ENCODE results near the gene FSTL4.
A peak's percentile ranks its signal among the peaks of the same experiment; 100 is the strongest.
"Not testable (repeated sequence)": the region's sequence is repeated elsewhere in the genome, so short reads cannot be mapped to it uniquely, and the experiment has no call there.

FSTL4 gene

DNA sequence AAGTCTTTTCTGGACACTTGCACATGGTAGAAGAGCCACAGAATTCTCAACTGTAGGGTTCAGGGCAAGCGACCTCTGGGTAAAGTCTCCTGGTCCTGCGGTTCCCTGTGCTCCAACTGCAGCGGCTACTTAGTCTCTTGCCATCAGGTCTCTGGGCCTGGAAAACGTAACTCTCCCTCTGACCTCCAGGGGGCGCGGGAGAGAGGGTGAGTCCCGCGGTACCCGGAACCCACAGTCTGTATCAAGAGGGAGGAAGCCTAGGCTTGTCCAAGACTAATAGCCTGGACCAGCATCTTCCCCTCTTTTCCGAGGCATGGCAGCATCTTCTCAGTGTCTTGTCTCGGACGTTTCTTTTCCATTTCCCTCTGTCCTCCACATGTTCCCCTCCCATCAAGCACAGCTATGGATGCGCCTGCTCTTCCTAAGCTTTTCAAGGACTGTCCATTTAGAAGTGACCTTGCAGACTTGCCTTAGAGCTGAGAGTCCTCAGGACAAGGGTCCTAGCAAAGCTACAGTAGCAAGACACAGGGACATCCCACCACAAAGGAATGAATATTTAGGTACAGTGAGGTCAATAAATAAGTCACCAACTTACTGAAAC lies 59.3 kb downstream of the FSTL4 start:
- DNase-seq (ENCODE audit: low read depth in 2 of 2), result peak; percentile 19 to 48

- DNase-seq (ENCODE audit: low read depth in 2 of 2), result no peak
These were observed 65.8 kb downstream of the FSTL4 start for GRCh38 chr5:133546500-133546899.

DNA sequence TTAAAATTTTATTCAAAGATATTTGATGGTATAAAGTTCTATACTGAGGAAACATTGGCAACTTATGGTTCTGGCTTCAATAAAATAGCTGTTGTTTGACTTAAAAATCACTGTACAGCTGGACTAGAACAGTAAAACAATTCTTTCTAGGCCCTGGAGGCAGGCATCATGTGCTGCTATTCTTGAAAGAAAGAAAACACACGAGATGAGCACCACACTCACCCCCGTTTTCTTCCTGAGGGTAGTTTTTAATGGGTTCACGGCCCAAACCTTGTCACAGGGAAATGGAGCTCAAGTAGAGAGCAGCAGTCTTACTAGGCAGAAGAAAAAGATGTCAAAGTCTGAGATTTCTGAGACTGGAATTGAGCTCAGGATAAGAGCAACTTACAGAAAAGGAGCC lies 68.0 kb downstream of the FSTL4 start:
- no peak for DNase-seq (ENCODE audit: low read depth in 2 of 2)

- no peak for DNase-seq (ENCODE audit: low read depth in 2 of 2)
These were observed 72.5 kb downstream of the FSTL4 start for GRCh38 chr5:133539818-133540217.

DNA sequence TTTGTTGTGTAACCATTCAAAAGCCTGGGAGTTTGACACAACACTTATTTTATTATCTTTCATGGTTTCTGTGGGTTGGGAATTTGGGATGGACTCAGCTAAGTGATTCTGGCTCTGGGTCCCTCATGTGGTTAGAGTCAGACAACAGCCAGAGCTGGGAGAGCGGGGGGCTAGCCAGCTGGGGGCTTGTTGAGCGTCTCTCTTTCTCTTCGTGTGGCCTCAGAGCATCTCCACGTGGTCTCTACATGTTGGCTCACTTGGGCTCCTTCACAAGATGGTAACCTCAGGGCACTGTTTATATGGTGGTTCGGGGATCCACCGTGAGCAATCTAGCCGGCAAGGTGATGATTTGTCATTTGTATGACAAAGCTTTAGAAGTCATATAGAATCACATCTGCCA lies 73.6 kb downstream of the FSTL4 start:
- DNase-seq (ENCODE audit: low read depth in 2 of 2), result no peak

- not testable (repeated sequence) for DNase-seq (ENCODE audit: low read depth in 2 of 2)
These were observed 77.0 kb downstream of the FSTL4 start for GRCh38 chr5:133535241-133535929.

DNA sequence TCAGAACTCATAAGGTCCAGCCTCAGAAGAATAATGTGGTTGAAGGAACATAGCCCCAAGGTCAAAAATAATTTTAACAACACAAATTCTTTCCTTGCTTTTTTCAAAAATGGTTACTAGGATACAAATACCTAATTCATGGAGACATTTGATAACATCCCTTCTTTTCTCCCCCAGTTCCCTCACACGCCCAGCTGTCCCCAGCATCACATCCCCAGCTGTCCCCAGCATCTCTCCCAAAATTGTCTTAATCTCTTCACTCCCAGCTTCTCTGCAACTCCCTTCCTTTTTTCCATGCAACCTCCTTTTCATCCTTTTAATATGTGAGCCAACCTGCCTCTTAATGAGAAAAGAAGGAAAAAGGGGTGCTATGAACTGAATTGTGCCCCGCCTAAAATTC lies 77.8 kb downstream of the FSTL4 start:
- no peak for DNase-seq (ENCODE audit: low read depth in 2 of 2)

DNA sequence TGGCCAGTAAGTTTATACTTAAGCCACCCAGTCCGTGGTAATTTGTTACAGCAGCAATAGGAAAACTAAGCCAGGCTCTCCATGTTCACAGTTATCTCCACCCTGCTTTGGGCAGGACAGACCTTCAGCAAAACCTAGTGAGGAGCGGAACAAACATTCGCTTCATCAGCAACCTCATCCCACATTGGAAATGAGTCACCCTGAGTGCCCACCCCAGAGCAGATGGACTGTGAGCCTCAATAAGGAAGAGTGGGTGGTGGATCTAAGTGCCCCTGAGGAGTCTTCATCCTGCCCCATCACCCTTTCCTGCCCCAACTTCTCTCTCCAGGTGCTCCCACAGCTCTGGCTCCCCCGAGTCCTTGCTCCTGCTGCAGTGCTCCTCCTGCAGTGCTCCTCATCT lies 78.8 kb downstream of the FSTL4 start:
- no peak for DNase-seq (ENCODE audit: low read depth in 2 of 2)

DNA sequence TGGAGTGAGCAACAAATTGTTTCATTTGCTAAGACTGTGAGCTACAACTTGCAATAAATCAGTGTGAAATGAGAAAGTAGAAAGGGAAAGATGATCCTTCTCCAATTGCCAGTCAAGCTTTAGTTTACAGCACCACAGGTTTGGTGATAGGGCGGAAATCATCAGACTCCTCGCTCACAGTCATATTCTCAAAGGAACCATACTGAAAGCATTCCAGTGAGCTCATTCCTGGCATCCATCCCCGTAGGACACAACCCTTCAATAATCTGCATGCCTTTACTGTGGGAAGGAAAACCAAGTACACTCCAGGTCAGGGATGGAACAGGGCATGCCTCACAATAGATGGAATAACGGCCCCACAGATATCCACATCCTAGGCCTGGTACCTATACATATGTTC lies 80.7 kb downstream of the FSTL4 start:
- DNase-seq (ENCODE audit: low read depth in 2 of 2), result no peak

- no peak for DNase-seq (ENCODE audit: low read depth in 2 of 2)
These were observed 81.2 kb downstream of the FSTL4 start for GRCh38 chr5:133531178-133531577.

DNA sequence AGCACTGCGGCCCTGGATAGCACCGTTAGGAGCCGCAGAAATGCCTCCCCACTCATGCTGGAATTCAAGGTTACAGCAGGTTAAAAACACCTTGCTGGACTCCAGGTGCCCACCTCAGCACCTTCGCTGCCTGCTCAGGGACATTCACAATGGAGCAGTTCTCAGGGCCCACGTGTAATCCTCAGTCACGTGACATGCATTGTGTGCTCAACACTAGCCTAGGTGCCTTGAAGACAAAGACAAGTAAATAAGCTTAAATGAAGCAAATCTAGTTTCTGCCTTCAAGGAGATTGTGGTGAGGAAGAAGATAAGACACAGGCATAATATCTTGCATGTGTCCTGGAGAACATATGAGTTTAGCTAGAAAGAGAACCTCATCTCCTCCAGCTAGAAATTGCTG lies 82.1 kb downstream of the FSTL4 start:
- no peak for DNase-seq (ENCODE audit: low read depth in 2 of 2)

GRCh38 chr5:133528841-133529240 lies 83.5 kb downstream of the FSTL4 start:
- DNase-seq (ENCODE audit: low read depth in 2 of 2), result no peak

DNA sequence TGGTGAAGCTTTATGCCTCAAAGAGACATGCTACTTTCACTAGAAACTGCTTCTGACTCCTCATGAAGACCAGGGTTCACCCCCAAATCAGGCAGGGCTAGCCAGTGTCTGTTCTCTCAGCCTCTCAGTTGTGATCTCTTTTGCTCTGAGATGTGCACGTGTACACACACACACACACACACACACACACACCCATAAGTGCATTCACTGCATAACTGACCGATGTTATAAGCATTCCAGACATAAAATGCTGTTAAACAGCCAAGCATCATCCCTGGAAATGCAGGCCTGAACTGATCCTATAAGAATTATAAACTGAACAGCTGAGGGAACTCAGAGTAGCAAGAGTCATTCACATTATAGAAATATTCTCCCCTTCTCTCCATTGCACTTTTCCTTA lies 85.0 kb downstream of the FSTL4 start:
- no peak for DNase-seq (ENCODE audit: low read depth in 2 of 2)

DNA sequence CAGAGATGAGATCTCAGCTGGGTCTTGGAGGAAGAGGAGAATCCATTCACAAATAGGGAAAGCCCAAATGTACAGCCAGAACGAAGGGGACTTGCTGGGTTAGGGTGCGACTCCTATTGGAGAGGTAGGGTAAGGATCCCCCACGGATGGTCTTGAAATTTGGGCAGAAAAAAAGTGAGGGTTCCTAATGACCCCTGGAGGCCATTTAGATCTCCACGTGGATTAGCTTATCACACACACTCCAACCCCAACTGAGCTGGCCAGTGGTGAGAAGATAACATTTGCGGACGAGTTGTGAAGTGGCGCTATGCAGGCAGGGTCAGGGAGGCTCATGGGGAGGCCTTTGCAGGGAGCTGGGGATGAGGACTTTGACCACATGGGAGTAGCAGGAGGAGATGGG lies 86.0 kb downstream of the FSTL4 start:
- DNase-seq (ENCODE audit: low read depth in 2 of 2), result no peak

- DNase-seq (ENCODE audit: low read depth in 2 of 2), result no peak
These were observed 87.2 kb downstream of the FSTL4 start for GRCh38 chr5:133525126-133525525.

DNA sequence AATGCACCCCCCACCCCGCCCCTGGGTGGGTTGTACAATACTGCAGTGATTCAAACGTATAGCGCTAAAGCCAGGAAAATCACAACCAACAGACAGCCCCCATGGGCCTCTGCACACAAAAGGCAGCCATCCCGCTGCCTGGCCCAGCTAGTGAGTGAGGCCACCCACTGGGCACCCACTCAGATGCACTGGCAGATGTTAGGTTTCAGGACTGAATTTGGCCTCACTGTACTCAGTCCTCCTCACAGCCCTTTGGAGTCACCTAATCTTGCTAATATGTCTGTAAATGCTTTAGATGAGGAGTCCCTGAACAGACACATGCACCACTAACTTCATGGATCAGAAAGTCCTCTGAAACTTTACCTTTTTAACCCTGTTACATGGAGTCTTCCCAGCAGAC lies 87.7 kb downstream of the FSTL4 start:
- DNase-seq (ENCODE audit: low read depth in 2 of 2), result no peak

DNA sequence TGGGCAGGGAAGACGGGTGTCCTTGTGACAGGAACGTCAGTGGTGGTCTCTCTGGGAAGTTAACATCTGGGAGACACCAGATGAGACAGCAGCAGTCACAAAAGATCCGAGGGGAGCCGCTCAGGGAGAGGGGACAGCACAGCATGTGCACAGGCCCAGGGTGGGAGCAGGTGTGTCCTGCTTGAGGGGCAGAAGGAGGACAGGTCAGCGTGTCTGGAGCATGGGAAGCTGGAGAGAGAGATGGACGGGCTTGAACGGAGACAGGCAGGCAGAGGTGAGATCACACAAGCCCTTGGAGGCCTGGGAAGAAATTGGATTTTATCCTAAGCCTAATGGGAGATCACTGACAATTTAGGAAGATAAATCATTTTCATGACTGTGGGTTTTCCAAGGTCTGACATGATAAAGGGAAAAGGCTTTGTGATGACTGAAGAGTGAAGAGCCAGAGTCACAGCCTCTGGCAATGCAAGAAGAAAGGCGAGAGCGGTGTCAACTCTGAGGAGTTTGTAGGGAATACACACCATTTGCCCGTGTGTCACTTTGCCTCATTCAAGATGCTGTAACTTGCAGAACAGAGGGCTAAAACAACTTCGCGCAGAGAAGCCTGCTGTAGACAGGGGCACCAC lies 88.3 kb downstream of the FSTL4 start:
- DNase-seq (ENCODE audit: low read depth in 2 of 2), result no peak

- no peak for DNase-seq (ENCODE audit: low read depth in 2 of 2)
These were observed 89.2 kb downstream of the FSTL4 start for GRCh38 chr5:133523013-133523658.

DNA sequence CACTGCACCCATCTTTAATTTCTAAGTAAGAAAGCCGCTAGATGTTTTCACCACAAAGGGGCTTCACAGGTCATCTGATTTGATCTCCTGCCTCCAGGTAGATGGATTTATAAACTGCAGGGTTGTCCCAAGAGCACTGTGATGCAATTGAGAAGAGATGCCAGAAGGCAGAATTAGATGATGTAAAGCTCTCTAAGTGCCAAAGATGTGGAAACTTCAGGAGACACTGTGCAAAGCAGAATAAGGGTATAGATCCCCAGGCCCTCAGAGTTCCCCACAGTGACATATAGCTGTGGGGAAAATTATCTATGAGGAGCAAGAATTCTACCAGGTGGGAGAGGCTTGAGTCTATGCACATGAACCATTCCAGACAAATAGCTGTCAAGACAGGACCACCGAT lies 90.5 kb downstream of the FSTL4 start:
- DNase-seq (ENCODE audit: low read depth in 2 of 2), result no peak

DNA sequence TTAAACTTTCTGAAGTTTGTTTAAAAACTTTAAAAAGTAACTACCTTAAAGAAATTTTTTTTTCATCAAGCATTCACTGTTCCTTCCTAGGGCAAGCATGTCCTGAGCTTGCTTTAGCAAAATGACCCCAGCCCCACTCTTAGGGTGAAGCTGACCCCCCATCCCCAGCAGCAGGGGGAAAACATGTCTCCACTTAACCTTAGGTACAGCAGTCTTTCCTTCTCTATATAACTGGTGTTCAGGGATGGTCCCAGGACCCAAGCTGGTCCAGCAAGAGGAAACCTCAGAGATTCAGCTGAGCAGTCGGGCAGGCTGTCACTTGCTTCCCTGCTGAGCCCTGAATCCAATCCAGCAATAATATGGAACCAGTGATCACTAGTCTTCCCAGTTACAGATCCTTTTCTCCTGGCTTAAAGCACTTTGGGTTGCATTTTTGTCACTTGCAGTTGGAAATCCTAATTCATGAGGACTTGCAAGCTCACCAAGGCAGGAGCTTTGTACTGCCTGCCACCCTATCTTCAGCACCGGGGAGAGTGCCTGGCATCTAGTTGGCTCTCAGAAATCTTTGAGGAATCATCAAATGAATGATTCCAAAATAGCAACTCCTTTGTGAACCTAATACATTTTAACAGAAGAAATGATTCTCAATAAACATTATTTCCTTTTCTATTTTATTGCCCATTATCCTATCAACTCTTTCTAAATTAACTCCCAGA lies 91.2 kb downstream of the FSTL4 start:
- DNase-seq (ENCODE audit: low read depth in 2 of 2), result no peak

DNA sequence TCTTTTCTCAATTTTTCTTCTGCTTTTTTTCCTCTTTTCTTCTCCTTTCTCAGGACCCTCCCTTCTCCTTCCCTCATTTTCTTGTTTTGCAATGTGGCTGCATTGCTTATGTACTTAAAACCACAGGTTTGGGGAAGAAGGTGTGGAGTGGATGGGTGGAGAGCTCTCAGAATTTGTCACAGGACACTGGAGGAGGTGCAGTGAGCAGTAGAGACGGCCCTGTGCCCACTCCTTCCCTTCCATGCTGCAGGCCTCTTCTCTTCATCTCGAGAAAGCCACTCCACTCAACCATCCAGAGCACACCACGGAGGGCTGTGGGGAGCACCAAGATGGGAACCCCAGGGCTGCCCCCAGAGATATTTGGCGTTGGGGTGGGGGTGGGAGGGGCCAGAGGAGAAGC lies 92.3 kb downstream of the FSTL4 start:
- DNase-seq (ENCODE audit: low read depth in 2 of 2), result no peak

DNA sequence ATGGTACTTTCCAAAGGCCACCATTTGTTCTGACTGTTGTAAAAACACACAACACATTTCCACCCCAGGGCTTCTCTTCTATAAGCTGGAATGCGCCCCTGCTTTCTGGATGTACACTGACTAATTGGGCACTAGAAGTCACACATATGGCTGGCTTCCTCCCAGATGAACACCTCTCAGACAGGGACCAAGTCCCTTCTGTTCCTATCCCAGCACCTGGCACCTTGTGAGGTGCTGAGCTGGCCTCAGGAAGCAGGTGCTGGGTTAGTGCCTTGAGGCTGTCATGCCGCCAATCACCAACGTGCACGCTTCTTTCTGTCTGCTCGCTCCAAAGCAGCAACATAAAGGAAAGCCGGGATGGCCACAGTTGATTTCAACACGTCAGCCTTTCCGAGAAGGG lies 93.2 kb downstream of the FSTL4 start:
- DNase-seq (ENCODE audit: low read depth in 2 of 2), result no peak
